Putamen (tissue), 1 donor: ENCODE measurements around the gene FAAH.
"Not testable (repeated sequence)": the region's sequence is repeated elsewhere in the genome, so short reads cannot be mapped to it uniquely, and the experiment has no call there.

ENCODE experiments used
- DNase-seq: peaks from one replicate; pipeline ENCODE4 v3.0.0-alpha.2; 2016; ENCODE audit warnings: low spot score

The FAAH gene

DNA sequence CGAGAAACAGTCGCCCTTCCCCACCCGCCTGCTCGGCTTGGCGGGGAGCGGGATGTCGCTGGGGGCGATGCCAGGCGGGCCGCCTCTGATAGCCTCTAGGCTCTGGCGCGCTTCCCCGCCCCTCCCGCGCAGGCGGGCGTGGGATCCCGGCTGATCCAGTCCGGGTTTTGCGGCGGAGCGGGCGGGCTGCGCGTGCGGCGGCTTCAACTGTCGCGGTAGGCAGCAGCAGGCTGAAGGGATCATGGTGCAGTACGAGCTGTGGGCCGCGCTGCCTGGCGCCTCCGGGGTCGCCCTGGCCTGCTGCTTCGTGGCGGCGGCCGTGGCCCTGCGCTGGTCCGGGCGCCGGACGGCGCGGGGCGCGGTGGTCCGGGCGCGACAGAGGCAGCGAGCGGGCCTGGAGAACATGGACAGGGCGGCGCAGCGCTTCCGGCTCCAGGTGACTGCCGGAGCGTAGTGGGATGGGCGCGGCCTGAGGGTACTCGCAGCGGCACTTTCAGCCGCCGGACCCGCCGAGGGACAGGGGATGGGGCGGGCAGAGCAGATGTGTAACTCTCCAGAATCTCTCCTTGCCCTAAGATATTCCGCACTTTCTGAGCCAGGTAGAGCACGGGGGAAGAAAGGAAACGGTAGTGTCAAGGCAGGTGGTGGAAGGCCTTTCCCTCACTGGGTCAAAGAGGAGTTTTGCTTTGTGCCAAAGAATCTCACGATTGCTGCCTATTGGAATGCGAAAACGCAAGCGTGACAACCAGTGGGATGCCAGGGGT lies at the start of gene FAAH:
TSS of gene FAAH (plus strand) at position 210 of the 764 bp plus-strand sequence. CDS start at position 242, 32 bp downstream.
- peak; percentile 69 for DNase-seq

- DNase-seq, result no peak
Observed at GRCh38 chr1:46344481-46344880, 49.6 kb upstream of the FAAH start.

GRCh38 chr1:46345281-46345680 lies 48.8 kb upstream of the FAAH start:
- DNase-seq, result no peak

GRCh38 chr1:46352363-46352762 lies 41.8 kb upstream of the FAAH start:
- DNase-seq, result no peak

DNA sequence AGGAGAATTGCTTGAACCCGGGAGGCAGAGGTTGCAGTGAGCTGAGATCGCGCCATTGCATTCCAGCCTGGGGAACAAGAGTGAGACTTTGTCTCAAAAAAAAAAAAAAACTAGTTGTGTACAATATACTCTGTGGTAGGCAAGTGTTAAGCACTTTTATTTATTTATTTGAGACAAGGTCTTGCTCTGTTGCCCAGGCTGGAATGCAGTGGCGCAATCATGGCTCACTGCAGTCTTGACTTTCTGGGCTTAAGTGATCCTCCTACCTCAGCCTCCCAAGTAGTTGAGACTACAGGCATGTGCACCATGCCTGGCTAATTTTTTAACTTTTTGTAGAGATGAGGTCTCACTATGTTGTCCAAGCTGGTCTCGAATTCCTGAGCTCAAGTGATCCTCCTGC lies 38.2 kb upstream of the FAAH start:
- DNase-seq, result not testable (repeated sequence)

- no peak for DNase-seq
Observed at GRCh38 chr1:46362158-46362557, 32.0 kb upstream of the FAAH start.

DNA sequence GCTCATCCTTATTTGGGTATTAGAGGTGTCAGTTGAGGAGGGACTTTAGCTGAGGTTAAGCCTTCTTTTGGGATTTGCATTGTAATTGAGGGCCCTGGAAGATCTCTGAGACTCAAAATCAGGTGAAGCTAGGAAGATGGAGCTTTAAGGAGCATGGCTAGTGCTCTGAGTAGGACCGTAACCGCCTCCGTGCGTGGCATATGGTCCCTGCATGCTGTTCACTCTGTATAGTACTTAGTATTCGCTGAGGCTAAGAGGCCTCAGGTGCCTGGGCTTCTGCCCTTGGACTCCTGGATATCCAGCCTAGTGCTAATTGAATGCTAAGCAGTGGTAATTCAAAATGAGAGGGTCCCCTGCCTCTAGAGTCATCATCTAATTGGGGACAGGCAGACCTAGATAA lies 31.0 kb upstream of the FAAH start:
- DNase-seq, result no peak

DNA sequence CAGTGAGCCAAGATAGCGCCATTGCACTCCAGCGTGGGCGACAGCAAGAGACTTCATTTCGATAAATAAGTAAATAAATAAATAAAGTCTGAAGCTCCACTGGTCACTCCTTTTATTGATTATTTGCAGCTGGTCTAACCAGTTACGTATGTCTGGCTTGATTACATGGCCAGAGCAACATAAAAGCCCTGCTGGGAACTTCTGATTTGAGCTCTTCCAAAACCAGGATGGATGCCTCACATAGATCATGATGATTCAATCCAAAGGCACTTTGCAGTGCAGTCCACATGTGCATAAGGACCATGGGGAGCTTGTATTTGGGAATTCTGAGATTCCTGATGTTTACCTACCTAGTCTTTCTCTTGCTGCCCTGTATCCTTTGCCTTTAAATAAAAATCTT lies 29.5 kb upstream of the FAAH start:
- DNase-seq, result no peak

- not testable (repeated sequence) for DNase-seq
Observed at GRCh38 chr1:46365796-46366195, 28.3 kb upstream of the FAAH start.

DNA sequence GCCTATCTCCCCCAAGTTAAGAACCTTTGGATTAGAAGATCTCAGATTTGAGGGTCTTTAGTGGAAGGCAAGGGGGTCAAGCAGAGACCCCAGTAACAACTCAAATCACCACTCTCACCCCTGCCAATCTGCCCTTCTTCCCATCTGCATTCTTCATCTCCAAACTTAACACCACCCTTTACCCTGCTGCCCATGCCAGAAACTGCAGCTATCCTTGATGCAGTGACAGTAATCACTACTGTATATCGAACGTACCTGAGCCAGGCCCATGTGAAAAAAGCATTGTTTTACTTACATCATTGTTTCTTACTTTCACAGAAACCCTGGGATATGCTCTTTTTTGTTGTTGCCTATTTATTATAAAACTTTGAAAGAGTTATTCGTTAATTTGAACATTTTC lies 27.0 kb upstream of the FAAH start:
- DNase-seq, result no peak

DNA sequence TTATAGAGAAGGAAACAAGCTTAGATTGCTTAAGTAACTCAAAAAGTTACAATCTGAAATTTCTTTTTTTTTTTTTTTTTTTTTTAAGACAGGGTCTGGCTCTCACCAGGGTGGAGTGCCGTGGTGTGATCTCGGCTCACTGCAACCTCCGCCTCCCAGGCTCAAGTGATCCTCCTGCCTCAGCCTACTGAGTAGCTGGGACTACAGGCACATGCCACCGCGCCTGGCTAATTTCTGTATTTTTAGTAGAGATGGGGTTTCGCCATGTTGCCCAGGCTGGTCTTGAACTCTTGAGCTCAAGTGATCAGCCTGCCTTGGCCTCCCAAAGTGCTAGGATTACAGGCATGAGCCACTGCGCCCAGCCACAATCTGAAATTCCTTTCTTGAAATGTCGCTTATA lies 26.4 kb upstream of the FAAH start:
- not testable (repeated sequence) for DNase-seq

DNA sequence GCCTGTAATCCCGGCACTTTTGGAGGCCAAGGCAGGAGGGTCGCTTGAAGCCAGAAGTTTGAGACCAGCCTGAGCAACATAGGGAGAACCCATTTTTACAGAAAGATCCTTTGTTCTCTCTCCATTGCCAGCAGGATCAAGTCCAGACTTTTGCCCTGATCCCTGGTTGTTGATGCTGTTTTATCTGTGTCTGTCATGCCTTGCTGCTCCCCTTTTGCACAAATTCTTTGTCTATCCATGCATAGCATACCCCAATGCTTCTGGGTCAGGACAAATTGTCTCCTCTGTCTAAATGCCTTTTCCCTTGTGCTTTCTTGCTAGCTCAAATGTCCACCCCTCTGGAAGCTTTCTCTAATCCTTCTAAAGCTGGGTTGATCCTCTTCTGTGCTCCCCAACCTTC lies 25.3 kb upstream of the FAAH start:
- no peak for DNase-seq

GRCh38 chr1:46369542-46370213 lies 24.4 kb upstream of the FAAH start:
- no peak for DNase-seq

GRCh38 chr1:46370214-46370633 lies 23.9 kb upstream of the FAAH start:
- no peak for DNase-seq

DNA sequence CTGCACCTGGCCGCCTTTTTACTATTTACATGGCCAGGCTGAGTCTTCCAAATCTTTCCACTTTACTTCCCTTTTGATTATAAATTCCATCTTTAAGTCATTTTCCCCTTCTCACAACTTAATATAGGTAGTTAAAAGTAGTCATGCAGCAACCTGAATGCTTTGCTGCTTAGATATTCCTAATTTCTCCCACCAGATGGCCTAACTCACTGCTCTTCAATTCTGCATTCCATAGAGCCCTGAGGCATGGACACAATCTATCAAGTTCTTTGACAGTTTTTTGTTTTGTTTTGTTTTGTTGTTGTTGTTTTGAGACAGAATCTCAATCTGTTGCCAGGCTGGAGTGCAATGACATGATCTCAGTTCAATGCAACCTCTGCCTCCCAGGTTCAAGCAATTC lies 21.7 kb upstream of the FAAH start:
- DNase-seq, result no peak

- DNase-seq, result no peak
Observed at GRCh38 chr1:46379996-46380395, 14.1 kb upstream of the FAAH start.

DNA sequence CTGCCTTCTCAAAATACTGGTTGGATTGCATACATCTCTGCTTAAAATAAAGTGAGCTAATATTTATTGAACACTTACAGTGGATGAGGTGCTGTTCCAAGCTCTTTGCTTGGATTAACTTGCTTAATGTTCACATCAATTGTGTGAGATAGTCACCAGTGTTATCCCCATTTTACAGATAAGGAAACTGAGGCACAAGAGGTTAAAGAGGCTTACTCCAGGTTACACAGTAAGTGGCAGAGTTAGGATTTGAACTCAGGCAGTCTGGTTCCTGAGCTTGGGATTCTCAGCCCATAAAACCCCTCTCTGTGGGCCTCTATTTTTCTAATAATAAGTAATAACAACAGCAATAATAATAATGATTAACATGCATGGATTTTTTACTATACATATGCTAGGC lies 13.6 kb upstream of the FAAH start:
- DNase-seq, result no peak

GRCh38 chr1:46393510-46393909 lies 607 bp upstream of the FAAH start:
- DNase-seq, result no peak

- DNase-seq, result no peak
Observed at GRCh38 chr1:46394872-46395465, 852 bp downstream of the FAAH start.

GRCh38 chr1:46396441-46397398 lies 2.6 kb downstream of the FAAH start:
- DNase-seq, result peak; percentile 73

DNA sequence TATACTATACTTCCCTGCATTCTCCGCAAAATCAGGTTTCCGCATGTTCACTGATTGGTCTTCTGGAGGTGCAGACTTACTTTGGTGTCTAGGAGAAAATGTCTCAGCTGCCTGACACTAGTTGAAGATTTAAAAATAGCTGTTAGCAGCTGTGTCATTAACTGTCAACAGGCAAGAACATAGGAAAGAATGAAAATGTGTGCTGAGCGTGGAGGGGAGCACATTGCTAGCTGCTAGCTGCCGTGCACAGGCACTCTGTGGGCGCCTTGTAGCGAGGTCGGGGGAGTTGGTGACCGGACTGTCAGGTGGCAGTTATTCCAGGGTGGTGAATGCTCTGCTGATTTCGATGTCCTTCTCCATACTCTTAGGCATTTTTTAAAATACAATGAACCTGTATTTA lies 5.2 kb downstream of the FAAH start:
- DNase-seq, result peak; percentile 73

- no peak for DNase-seq
Observed at GRCh38 chr1:46400421-46400820, 6.3 kb downstream of the FAAH start.
